Karpas-422 (cell line): ENCODE measurements around the gene INTS15. TPM values are rescaled to one million over a fixed set of nuclear protein-coding genes. Genes with fewer than 3 reads are reported as not detected.

Experiments used
- DNase-seq: peaks from one replicate; pipeline ENCODE4 v3.0.0-alpha.2; 2015
- H2AFZ ChIP-seq: fragments of 200-600 bp; sonication (generic); 2 replicates; pipeline ENCODE4 v1.6.1; 2014; ENCODE audit warnings: antibody characterized with exemption, low read length, mixed read lengths
- H3K27ac ChIP-seq: fragments of 200-600 bp; sonication (generic); 2 replicates; pipeline ENCODE4 v1.5.1; 2014; ENCODE audit warnings: mild to moderate bottlenecking, low read length, moderate library complexity
- H3K27me3 ChIP-seq: fragments of 200-600 bp; sonication (generic); 2 replicates; pipeline ENCODE4 v1.6.1; 2014; ENCODE audit warnings: low read length, mixed read lengths
- H3K36me3 ChIP-seq: fragments of 200-600 bp; sonication (generic); 2 replicates; pipeline ENCODE4 v1.6.1; 2014; ENCODE audit warnings: low read length, mixed read lengths; ENCODE audit not compliant: insufficient read depth
- H3K4me1 ChIP-seq: fragments of 200-600 bp; sonication (generic); 2 replicates; pipeline ENCODE4 v1.6.1; 2014; ENCODE audit warnings: mild to moderate bottlenecking, low read length, mixed read lengths
- H3K4me2 ChIP-seq: fragments of 200-600 bp; sonication (generic); 2 replicates; pipeline ENCODE4 v1.6.1; 2014; ENCODE audit warnings: low read length, low read depth, mild to moderate bottlenecking; ENCODE audit not compliant: poor library complexity, severe bottlenecking
- H3K4me3 ChIP-seq: fragments of 200-600 bp; sonication (generic); 2 replicates; pipeline ENCODE4 v1.5.1; 2014; ENCODE audit warnings: mild to moderate bottlenecking, antibody characterized with exemption, low read length, mixed read lengths
- H3K79me2 ChIP-seq: fragments of 200-600 bp; sonication (generic); 2 replicates; pipeline ENCODE4 v1.6.1; 2014; ENCODE audit warnings: mild to moderate bottlenecking, low read length, mixed read lengths
- H3K9ac ChIP-seq: fragments of 200-600 bp; sonication (generic); 2 replicates; pipeline ENCODE4 v1.6.0; 2014; ENCODE audit warnings: low read length
- H3K9me2 ChIP-seq: fragments of 200-600 bp; sonication (generic), shearing (Covaris generic); replicated peaks from 2 replicates; pipeline ENCODE4 v1.6.0; 2014; ENCODE audit warnings: mild to moderate bottlenecking, low read length, moderate library complexity; ENCODE audit not compliant: insufficient read depth
- H3K9me3 ChIP-seq: fragments of 300-700, 200-600 bp; sonication (generic); 2 replicates; pipeline ENCODE4 v1.6.1; 2014; ENCODE audit warnings: low read length, mixed read lengths
- H4K20me1 ChIP-seq: fragments of 200-600 bp; sonication (generic); 2 replicates; pipeline ENCODE4 v1.6.1; 2014; ENCODE audit warnings: mild to moderate bottlenecking, antibody characterized with exemption, low read length, low read depth; ENCODE audit not compliant: insufficient read depth
- total RNA-seq: library from RNA; depleted of rRNA; stranded (reverse); fragments of >200 nt; shearing (Covaris generic); gene quantifications from 2 replicates; pipeline ENCODE4 v1.2.3, GENCODE V29; 2014; ENCODE audit warnings: low replicate concordance; rRNA removed

The INTS15 gene
- total RNA-seq, 1 experiment from 2014 or later: 14.0 TPM

- no peaks in the 10 kb centered on the region for H3K9me3 ChIP-seq
- no peaks in the 10 kb centered on the region for H3K27me3 ChIP-seq
- no peak for DNase-seq
- no peaks in the 10 kb centered on the region for H3K9me2 ChIP-seq
- no peaks in the 10 kb centered on the region for H3K4me1 ChIP-seq
- no peak overlapping the region for H3K9ac ChIP-seq
- H3K27ac ChIP-seq: no peak overlapping the region
- H2AFZ ChIP-seq: no peak overlapping the region
- no peaks in the 10 kb centered on the region for H3K79me2 ChIP-seq
- H4K20me1 ChIP-seq: no peaks in the 10 kb centered on the region
- no peak overlapping the region for H3K4me2 ChIP-seq
- peaks cover 6% of the 10 kb centered on the region; the same call in 1 of the 2 replicates for H3K36me3 ChIP-seq
- H3K4me3 ChIP-seq: no peak overlapping the region
Measured at GRCh38 chr7:6653071-6654003, 63.5 kb downstream of the INTS15 start.

- H3K9ac ChIP-seq: no peak overlapping the region
- no peaks in the 10 kb centered on the region for H3K27me3 ChIP-seq
- H2AFZ ChIP-seq: no peak overlapping the region
- H3K36me3 ChIP-seq: peaks cover 6% of the 10 kb centered on the region; the same call in 1 of the 2 replicates
- no peaks in the 10 kb centered on the region for H3K9me2 ChIP-seq
- no peak overlapping the region for H3K4me2 ChIP-seq
- no peak overlapping the region for H3K27ac ChIP-seq
- H3K4me3 ChIP-seq: no peak overlapping the region
- no peaks in the 10 kb centered on the region for H3K4me1 ChIP-seq
- no peaks in the 10 kb centered on the region for H4K20me1 ChIP-seq
- DNase-seq: no peak
- no peaks in the 10 kb centered on the region for H3K79me2 ChIP-seq
- no peaks in the 10 kb centered on the region for H3K9me3 ChIP-seq
Measured at GRCh38 chr7:6654113-6654841, 64.5 kb downstream of the INTS15 start.

GRCh38 chr7:6654842-6655610 is 65.2 kb downstream of the INTS15 start:
- H2AFZ ChIP-seq: no peak overlapping the region
- DNase-seq: no peak
- no peak overlapping the region for H3K9ac ChIP-seq
- H3K4me1 ChIP-seq: no peaks in the 10 kb centered on the region
- no peak overlapping the region for H3K4me3 ChIP-seq
- no peaks in the 10 kb centered on the region for H3K9me2 ChIP-seq
- peaks cover 6% of the 10 kb centered on the region; the same call in 1 of the 2 replicates for H3K36me3 ChIP-seq
- no peaks in the 10 kb centered on the region for H3K79me2 ChIP-seq
- H4K20me1 ChIP-seq: no peaks in the 10 kb centered on the region
- H3K4me2 ChIP-seq: no peak overlapping the region
- no peaks in the 10 kb centered on the region for H3K9me3 ChIP-seq
- no peak overlapping the region for H3K27ac ChIP-seq
- H3K27me3 ChIP-seq: no peaks in the 10 kb centered on the region

GRCh38 chr7:6655636-6656385 is 66.0 kb downstream of the INTS15 start:
- Histone ChIP-seq H3K4me1 (no peaks in the 10 kb centered on the region), H2AFZ (no peak overlapping the region), H3K79me2 (no peaks in the 10 kb centered on the region), H3K9me2 (no peaks in the 10 kb centered on the region), H3K27me3 (no peaks in the 10 kb centered on the region), H3K27ac (no peak overlapping the region), H3K4me3 (no peak overlapping the region), H3K4me2 (no peak overlapping the region), H3K9me3 (no peaks in the 10 kb centered on the region), H4K20me1 (no peaks in the 10 kb centered on the region), H3K36me3 (peaks cover 3% of the 10 kb centered on the region; the same call in 1 of the 2 replicates), H3K9ac (no peak overlapping the region)
- DNase-seq: no peak

- Histone ChIP-seq H3K9me2 (no peaks in the 10 kb centered on the region), H3K4me2 (no peak overlapping the region), H3K36me3 (peaks cover 3% of the 10 kb centered on the region; the same call in 1 of the 2 replicates), H3K27me3 (no peaks in the 10 kb centered on the region), H3K4me1 (no peaks in the 10 kb centered on the region), H3K79me2 (no peaks in the 10 kb centered on the region), H3K4me3 (no peak overlapping the region), H3K9me3 (no peaks in the 10 kb centered on the region), H4K20me1 (no peaks in the 10 kb centered on the region), H2AFZ (no peak overlapping the region), H3K27ac (no peak overlapping the region), H3K9ac (no peak overlapping the region)
- DNase-seq: no peak
Measured at GRCh38 chr7:6656413-6656812, 66.6 kb downstream of the INTS15 start.

Other genes with a start within 250 kb of the INTS15 start
- 24.2 and 24.8 TPM in 2 replicates for gene FAM220A, start 241.1 kb upstream of the INTS15 start, total RNA-seq
- gene RAC1, start 215.5 kb upstream of the INTS15 start, total RNA-seq: 75.1 and 91.5 TPM in 2 replicates
- 10.0 and 15.4 TPM in 2 replicates for gene DAGLB, start 142.1 kb upstream of the INTS15 start, total RNA-seq
- 27.3 and 82.4 TPM in 2 replicates for gene KDELR2, start 105.9 kb upstream of the INTS15 start, total RNA-seq
- not detected in 2 replicates for gene GRID2IP, start 38.6 kb upstream of the INTS15 start, total RNA-seq
- gene ZDHHC4, start 12.6 kb upstream of the INTS15 start, total RNA-seq: 48.4 and 66.1 TPM in 2 replicates
- gene ZNF853, start 25.6 kb downstream of the INTS15 start, total RNA-seq: 0.04 TPM in 1 of 2 replicates, not detected in the other
- gene ZNF316, start 47.3 kb downstream of the INTS15 start, total RNA-seq: 9.1 and 20.3 TPM in 2 replicates
- 29.0 and 34.4 TPM in 2 replicates for gene ZNF12, start 116.9 kb downstream of the INTS15 start, total RNA-seq
- 5.2 TPM in 1 of 2 replicates, not detected in the other for gene RSPH10B2, start 164.1 kb downstream of the INTS15 start, total RNA-seq
- gene CCZ1B, start 236.3 kb downstream of the INTS15 start, total RNA-seq: 76.5 and 87.2 TPM in 2 replicates